Colonic mucosa (tissue), 4 donors: ENCODE measurements around the gene ZNF302. TPM values are rescaled to one million over a fixed set of nuclear protein-coding genes. Genes with fewer than 3 reads are reported as not detected.
A peak's percentile ranks its signal among the peaks of the same experiment; 100 is the strongest.

Experiments
- DNase-seq: peaks from one replicate; pipeline ENCODE4 v3.0.0-alpha.2; 2020
- H3K27ac ChIP-seq: fragments of 200-600 bp; one replicate; pipeline ENCODE4 v1.8.0; 2021
- H3K27me3 ChIP-seq: fragments of 200-600 bp; one replicate; pipeline ENCODE4 v1.8.0; 2021
- H3K36me3 ChIP-seq: fragments of 200-600 bp; one replicate; pipeline ENCODE4 v1.8.0; 2021
- H3K4me1 ChIP-seq: fragments of 200-600 bp; one replicate; pipeline ENCODE4 v1.8.0; 2021; ENCODE audit warnings: mild to moderate bottlenecking
- H3K4me3 ChIP-seq: fragments of 200-600 bp; one replicate; pipeline ENCODE4 v1.8.0; 2021
- H3K9ac ChIP-seq, 2 donors: one replicate each; pipeline ENCODE4 v1.7.0; 2013; ENCODE audit warnings: control low read depth in 2 of 2, low read depth in 2 of 2, low read length in 2 of 2
- H3K9me3 ChIP-seq: fragments of 200-600 bp; one replicate; pipeline ENCODE4 v1.8.0; 2021
- intact Hi-C: fragments of 100-400 bp; cut with DNase I; formaldehyde crosslinking; loops from one replicate; pipeline ENCODE4 v1.14.1; 2022
- total RNA-seq, 2 donors: library from RNA; stranded (reverse); fragmentation: NEBNext Ultra II Directional in 1 of 2; extraction: Animal tissue kit (Norgen Biotek cat#: 25700) in 1 of 2; gene quantifications; one replicate each; pipeline ENCODE4 v1.2.1, GENCODE V29; 2021
- TF ChIP-seq, protein P1 (sequence below): fragments of 200-600 bp; IDR thresholded peaks from one replicate; pipeline ENCODE4 v1.8.0; 2022; ENCODE audit warnings: antibody characterized with exemption, mild to moderate bottlenecking
- donor health status: healthy.
- donor health status: DM: no; HTN: no; CAD: no.
- donor health status: DM: no; HTN: no; CAD: no.

ZNF302 gene
- total RNA-seq: 10 to 100 TPM; 11.8 to 12.6 TPM

DNA sequence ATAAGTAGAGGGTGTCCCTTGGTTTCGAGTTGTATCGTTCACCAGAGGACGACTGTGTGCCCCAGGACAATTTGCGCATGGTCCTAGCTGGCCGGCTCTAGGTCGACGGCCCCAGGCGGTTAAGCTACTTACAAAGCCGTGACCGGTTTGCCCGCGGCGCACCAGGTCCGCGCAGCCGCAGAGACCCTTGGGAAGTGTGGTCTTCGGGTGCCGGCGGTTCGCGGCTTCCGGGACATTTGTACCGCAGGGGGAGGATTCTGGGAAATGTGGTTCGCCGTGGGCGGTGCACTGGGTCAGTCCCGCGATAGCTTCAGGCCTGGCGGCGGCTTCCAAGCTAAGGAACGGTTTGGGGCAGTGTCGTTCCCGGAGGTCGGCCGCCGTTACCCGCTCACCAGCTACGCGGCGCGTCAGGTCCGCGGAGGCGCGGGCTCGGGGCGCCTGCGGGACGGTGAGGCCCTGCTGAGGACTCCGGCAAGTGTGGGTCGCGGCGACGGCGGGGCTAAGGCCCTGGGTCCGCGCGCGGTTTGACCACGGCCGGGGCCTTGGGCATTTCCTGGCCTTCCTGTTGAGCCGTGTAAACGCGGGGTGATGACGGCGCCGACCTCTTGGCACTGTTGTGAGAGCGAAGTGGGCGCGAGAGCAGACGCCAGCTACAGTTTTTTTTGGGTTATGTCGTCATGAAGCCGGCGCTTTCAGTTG is at the start of gene ZNF302:
Gene ZNF302 (plus strand): TSS at position 293 of the 699 bp plus-strand sequence. CDS start 1,127 bp downstream, outside the sequence.
- H3K4me1 ChIP-seq: no peaks in the 10 kb centered on the region

DNA sequence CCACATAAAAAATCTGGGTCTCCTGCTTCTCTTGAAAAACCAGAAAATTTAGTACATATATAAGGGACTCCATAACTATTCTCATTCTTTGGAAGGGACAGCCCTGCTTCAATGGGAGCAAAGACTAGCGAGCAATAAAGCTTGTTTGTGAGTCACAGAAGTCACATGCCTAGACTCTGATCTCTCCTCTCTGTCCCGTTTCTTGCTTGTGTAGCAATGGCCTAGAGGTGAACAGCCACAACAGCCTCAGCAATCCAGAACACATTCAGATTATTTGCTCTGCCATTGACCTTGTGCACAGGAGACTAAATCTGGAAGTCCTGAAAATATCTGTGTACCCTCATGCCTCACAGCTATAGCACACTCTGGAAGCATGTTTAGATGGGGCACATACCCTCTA is 43.7 kb upstream of the ZNF302 start:
- Histone ChIP-seq H3K9ac (no peak overlapping the region), H3K4me1 (no peaks in the 10 kb centered on the region), H3K4me3 (no peak overlapping the region), H3K27me3 (no peaks in the 10 kb centered on the region), H3K36me3 (no peaks in the 10 kb centered on the region), H3K27ac (no peak overlapping the region), H3K9me3 (no peaks in the 10 kb centered on the region)
- TF ChIP-seq, protein P1, sequence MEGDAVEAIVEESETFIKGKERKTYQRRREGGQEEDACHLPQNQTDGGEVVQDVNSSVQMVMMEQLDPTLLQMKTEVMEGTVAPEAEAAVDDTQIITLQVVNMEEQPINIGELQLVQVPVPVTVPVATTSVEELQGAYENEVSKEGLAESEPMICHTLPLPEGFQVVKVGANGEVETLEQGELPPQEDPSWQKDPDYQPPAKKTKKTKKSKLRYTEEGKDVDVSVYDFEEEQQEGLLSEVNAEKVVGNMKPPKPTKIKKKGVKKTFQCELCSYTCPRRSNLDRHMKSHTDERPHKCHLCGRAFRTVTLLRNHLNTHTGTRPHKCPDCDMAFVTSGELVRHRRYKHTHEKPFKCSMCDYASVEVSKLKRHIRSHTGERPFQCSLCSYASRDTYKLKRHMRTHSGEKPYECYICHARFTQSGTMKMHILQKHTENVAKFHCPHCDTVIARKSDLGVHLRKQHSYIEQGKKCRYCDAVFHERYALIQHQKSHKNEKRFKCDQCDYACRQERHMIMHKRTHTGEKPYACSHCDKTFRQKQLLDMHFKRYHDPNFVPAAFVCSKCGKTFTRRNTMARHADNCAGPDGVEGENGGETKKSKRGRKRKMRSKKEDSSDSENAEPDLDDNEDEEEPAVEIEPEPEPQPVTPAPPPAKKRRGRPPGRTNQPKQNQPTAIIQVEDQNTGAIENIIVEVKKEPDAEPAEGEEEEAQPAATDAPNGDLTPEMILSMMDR: no peak
- intact Hi-C loops: no loop called here
- DNase-seq: no peak

More for the DNA sequence above, at the start of gene ZNF302:
- H3K9me3 ChIP-seq: peaks cover 5% of the 10 kb centered on the region
- H3K4me3 ChIP-seq: peak within 1 kb of the TSS; percentile 71
- intact Hi-C loops: loop anchor here (5.0 kb wide), 2 partner anchors 55 to 95 kb away; partner anchors contain the start of genes ZNF181 and ZNF599
- no peaks in the 10 kb centered on the region for H3K36me3 ChIP-seq
- H3K27me3 ChIP-seq: no peaks in the 10 kb centered on the region
- H3K27ac ChIP-seq: peak within 1 kb of the TSS; percentile 96
- TF ChIP-seq, protein P1: no peak
- peak; percentile 97 for DNase-seq
- H3K9ac ChIP-seq: peak within 1 kb of the TSS; percentile 82 to 97

DNA sequence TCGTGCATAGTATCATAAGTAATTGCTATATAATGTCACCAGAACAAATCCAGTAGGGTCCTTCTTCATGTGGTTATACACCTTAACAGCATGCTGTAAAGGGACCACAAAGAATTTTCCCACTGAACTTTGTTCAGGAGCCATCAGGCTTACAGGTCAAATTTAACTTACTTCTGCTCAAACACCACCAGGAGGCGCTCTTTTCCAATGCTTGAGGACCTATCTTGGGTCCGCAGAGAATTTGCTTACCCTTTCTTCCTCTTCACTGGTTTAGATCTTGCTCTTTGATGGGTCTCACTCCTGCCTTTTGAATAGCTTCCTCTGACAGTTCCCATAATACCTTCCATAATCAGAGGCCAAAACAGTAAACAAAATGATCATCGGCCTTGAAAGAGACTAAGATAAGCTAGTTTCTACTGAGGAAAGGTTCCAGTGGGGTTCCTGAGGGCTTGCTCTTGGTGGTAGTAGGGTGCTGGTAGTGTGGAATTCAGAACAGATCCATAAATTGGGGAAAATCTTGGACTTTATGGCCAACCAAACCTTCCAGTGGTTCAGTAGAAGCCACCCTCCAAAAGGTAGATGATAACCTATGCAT is 37.9 kb upstream of the ZNF302 start:
- H3K4me1 ChIP-seq: no peaks in the 10 kb centered on the region
- intact Hi-C loops: loop anchor here (2.0 kb wide), 1 partner anchor 73 kb away; no protein-coding TSS in a partner anchor
- no peaks in the 10 kb centered on the region for H3K9me3 ChIP-seq
- no peaks in the 10 kb centered on the region for H3K27me3 ChIP-seq
- no peaks in the 10 kb centered on the region for H3K36me3 ChIP-seq
- TF ChIP-seq, protein P1: peak; percentile 70
- DNase-seq: peak; percentile 71
- no peak overlapping the region for H3K9ac ChIP-seq
- no peak overlapping the region for H3K27ac ChIP-seq
- H3K4me3 ChIP-seq: no peak overlapping the region

DNA sequence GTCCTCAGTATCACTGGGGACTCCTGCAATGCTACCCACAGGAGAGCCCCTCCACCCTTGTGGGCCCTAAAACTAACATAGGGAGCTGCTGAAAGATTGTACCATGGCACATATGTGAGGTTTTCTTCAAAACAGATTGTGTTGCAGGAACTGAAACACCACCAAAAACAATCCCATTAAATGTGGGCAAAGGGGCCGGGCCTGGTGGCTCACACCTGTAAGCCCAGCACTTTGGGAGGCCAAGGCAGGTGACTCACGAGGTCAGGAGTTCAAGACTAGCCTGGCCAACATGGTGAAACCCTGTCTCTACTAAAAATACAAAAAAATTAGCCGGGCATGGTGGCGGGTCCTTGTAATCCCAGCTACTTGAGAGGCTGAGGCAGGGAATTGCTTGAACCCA is 35.2 kb upstream of the ZNF302 start:
- no peak overlapping the region for H3K9ac ChIP-seq
- no peaks in the 10 kb centered on the region for H3K27me3 ChIP-seq
- no peak overlapping the region for H3K4me3 ChIP-seq
- H3K9me3 ChIP-seq: no peaks in the 10 kb centered on the region
- intact Hi-C loops: no loop called here
- DNase-seq: no peak
- no peaks in the 10 kb centered on the region for H3K4me1 ChIP-seq
- no peaks in the 10 kb centered on the region for H3K36me3 ChIP-seq
- H3K27ac ChIP-seq: no peak overlapping the region
- TF ChIP-seq, protein P1: no peak

DNA sequence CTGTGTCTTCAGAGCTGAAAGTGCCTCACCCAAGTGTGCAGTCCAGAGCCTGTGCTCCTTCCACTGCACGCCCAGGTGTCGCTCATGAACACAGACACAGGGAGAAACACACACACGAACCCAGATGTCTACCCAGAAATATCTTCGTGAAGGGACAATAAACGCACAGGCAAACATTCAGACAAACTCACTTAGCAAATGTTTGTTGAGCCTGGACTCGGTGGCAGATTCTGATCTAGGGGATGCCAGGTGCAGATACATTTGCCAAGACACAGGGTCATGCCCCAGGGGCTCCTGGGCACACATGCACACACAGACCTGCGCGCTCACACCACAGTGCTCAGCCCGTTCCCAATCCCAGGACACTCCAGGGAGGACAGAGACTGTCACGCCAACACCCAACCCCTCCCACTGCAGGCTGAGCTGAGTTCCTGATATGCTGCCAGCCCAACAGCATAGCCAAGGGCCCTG is 32.5 kb upstream of the ZNF302 start:
- no peaks in the 10 kb centered on the region for H3K9me3 ChIP-seq
- intact Hi-C loops: no loop called here
- H3K27me3 ChIP-seq: no peaks in the 10 kb centered on the region
- H3K4me1 ChIP-seq: no peaks in the 10 kb centered on the region
- no peak for DNase-seq
- H3K27ac ChIP-seq: no peak overlapping the region
- H3K9ac ChIP-seq: no peak overlapping the region
- no peak overlapping the region for H3K4me3 ChIP-seq
- TF ChIP-seq, protein P1: no peak
- H3K36me3 ChIP-seq: no peaks in the 10 kb centered on the region
